Stimulated activated CD4-positive, alpha-beta T cell treated with anti-CD3 and anti-CD28 coated beads, Interleukin-15, amount 100 ng/mL, for 24 hours (primary cell): ENCODE results near the gene PCNX2.
"Not testable (repeated sequence)": the region's sequence is repeated elsewhere in the genome, so short reads cannot be mapped to it uniquely, and the experiment has no call there.

Experiments
- DNase-seq: peaks from one replicate; pipeline ENCODE4 v3.0.0-alpha.2; 2020

PCNX2 gene

GRCh38 chr1:233215135-233215760 lies 80.3 kb downstream of the PCNX2 start:
- no peak for DNase-seq

- no peak for DNase-seq
Measured at GRCh38 chr1:233211595-233211994, 83.9 kb downstream of the PCNX2 start.

- no peak for DNase-seq
Measured at GRCh38 chr1:233211106-233211505, 84.4 kb downstream of the PCNX2 start.

GRCh38 chr1:233209481-233209880 lies 86.0 kb downstream of the PCNX2 start:
- no peak for DNase-seq

GRCh38 chr1:233208687-233209086 lies 86.8 kb downstream of the PCNX2 start:
- no peak for DNase-seq

GRCh38 chr1:233197940-233198339 lies 97.6 kb downstream of the PCNX2 start:
- DNase-seq: no peak

GRCh38 chr1:233193741-233194140 lies 101.8 kb downstream of the PCNX2 start:
- DNase-seq: no peak

- no peak for DNase-seq
Measured at GRCh38 chr1:233190987-233191386, 104.5 kb downstream of the PCNX2 start.

- no peak for DNase-seq
Measured at GRCh38 chr1:233189526-233189925, 106.0 kb downstream of the PCNX2 start.

- no peak for DNase-seq
Measured at GRCh38 chr1:233188061-233188460, 107.5 kb downstream of the PCNX2 start.

GRCh38 chr1:233183226-233184020 lies 112.1 kb downstream of the PCNX2 start:
- DNase-seq: no peak

GRCh38 chr1:233182587-233182986 lies 112.9 kb downstream of the PCNX2 start:
- DNase-seq: no peak

- no peak for DNase-seq
Measured at GRCh38 chr1:233180641-233181364, 114.7 kb downstream of the PCNX2 start.

- DNase-seq: not testable (repeated sequence)
Measured at GRCh38 chr1:233179638-233180037, 115.9 kb downstream of the PCNX2 start.

- DNase-seq: no peak
Measured at GRCh38 chr1:233172201-233172600, 123.3 kb downstream of the PCNX2 start.

GRCh38 chr1:233170741-233171140 lies 124.8 kb downstream of the PCNX2 start:
- no peak for DNase-seq

GRCh38 chr1:233168384-233168783 lies 127.1 kb downstream of the PCNX2 start:
- no peak for DNase-seq

- DNase-seq: no peak
Measured at GRCh38 chr1:233166896-233167295, 128.6 kb downstream of the PCNX2 start.

- no peak for DNase-seq
Measured at GRCh38 chr1:233163696-233164095, 131.8 kb downstream of the PCNX2 start.

- DNase-seq: no peak
Measured at GRCh38 chr1:233158322-233158721, 137.2 kb downstream of the PCNX2 start.

- no peak for DNase-seq
Measured at GRCh38 chr1:233157245-233157644, 138.3 kb downstream of the PCNX2 start.

GRCh38 chr1:233151861-233152260 lies 143.7 kb downstream of the PCNX2 start:
- DNase-seq: no peak

- DNase-seq: no peak
Measured at GRCh38 chr1:233144434-233144833, 151.1 kb downstream of the PCNX2 start.

- DNase-seq: no peak
Measured at GRCh38 chr1:233143241-233143640, 152.3 kb downstream of the PCNX2 start.
